Activated T-helper 2 cell treated with anti-CD3 and anti-CD28 coated beads, Interferon-gamma antibody, Interleukin-2, Interleukin-4, amounts not matched to agents 10 μg/mL and 5 μg/mL and 100 μg/mL, durations not matched to agents 14 hours and 24 hours and 36 hours (primary cell): ENCODE data around the gene SH2D3C. TPM values are rescaled to one million over a fixed set of nuclear protein-coding genes. Genes with fewer than 3 reads are reported as not detected.
"Not testable (repeated sequence)": the region's sequence is repeated elsewhere in the genome, so short reads cannot be mapped to it uniquely, and the experiment has no call there.

ENCODE experiments used
- DNase-seq: peaks from one replicate; pipeline ENCODE4 v3.0.0; 2021; ENCODE audit warnings: low spot score
- H3K27ac Mint-ChIP-seq: one replicate; pipeline ENCODE4 v1.8.0; 2021; ENCODE audit warnings: mixed read lengths
- H3K27me3 Mint-ChIP-seq: one replicate; pipeline ENCODE4 v1.8.0; 2021; ENCODE audit warnings: low read depth, mixed read lengths
- H3K36me3 Mint-ChIP-seq: one replicate; pipeline ENCODE4 v1.8.0; 2021; ENCODE audit warnings: low read depth, mixed read lengths
- H3K4me1 Mint-ChIP-seq: one replicate; pipeline ENCODE4 v1.8.0; 2021; ENCODE audit warnings: low read depth, mixed read lengths
- H3K4me3 Mint-ChIP-seq: one replicate; pipeline ENCODE4 v1.8.0; 2021; ENCODE audit warnings: low read depth, mild to moderate bottlenecking, moderate library complexity, mixed read lengths
- H3K9me3 Mint-ChIP-seq: one replicate; pipeline ENCODE4 v1.8.0; 2021; ENCODE audit warnings: mixed read lengths
- intact Hi-C: fragments of 100-400 bp; cut with micrococcal nuclease; formaldehyde crosslinking; loops from one replicate; pipeline ENCODE4 v1.15.1; 2023
- total RNA-seq: library from RNA; stranded (reverse); gene quantifications from 2 replicates; pipeline ENCODE4 v1.2.3, GENCODE V29; 2022

The SH2D3C gene
- total RNA-seq, 1 donor from 2014 or later, result 23.6 TPM

GRCh38 chr9:127767410-127767809 is 11.1 kb downstream of the SH2D3C start:
- H3K4me1 Mint-ChIP-seq, result peaks cover 62% of the 10 kb centered on the region
- intact Hi-C loops, result no loop called here
- no peaks in the 10 kb centered on the region for H3K27me3 Mint-ChIP-seq
- peak overlapping the region; percentile 6 for H3K4me3 Mint-ChIP-seq
- no peak for DNase-seq
- H3K27ac Mint-ChIP-seq, result peak overlapping the region; percentile 82
- H3K36me3 Mint-ChIP-seq, result peaks cover 78% of the 10 kb centered on the region
- H3K9me3 Mint-ChIP-seq, result no peaks in the 10 kb centered on the region

DNA sequence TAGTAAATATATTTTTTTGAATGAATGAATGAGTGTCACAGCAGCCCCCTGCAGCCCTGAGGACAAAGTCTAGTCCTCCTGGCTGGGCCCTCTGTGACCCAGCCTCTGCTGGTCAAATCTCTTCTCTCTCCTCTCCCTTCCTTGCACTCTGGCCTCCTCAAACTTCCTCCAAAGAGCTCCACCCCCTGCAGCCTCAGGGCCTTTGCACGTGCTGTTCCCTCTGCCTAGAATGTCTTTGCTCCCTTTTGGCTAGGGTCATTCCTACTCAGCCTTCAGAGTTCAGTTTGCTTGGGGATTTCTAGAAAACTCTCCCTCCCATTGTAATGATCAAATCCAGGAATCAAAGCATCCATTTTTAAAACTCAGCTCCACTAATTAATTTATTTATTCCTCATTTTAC is 13.0 kb downstream of the SH2D3C start:
- H3K27ac Mint-ChIP-seq, result peak overlapping the region; percentile 68

DNA sequence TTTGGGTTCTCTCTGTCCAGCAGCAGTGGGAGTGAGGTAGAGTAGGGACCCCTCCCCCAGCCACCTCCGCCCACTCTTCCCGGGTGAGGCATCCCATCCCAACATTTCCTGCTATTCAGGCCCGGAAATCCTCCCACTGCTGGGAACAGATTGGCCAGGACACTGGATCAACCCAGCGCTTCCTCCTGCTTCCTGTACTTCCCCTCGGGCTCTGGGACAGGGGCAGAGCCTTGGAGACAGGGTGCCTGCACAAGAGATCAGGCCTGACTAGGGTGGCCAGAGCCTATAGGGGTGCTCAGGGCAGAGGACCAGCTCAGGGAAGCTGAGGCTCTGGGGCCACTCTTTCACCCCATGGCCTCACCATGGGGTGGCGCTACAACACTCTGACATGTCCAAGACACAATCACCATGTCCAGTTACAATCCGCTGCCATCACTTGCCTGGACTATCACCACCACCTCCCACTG is 14.5 kb downstream of the SH2D3C start:
- intact Hi-C loops, result no loop called here
- Mint-ChIP-seq H3K36me3 (peaks cover 61% of the 10 kb centered on the region), H3K4me3 (no peak overlapping the region), H3K27me3 (no peaks in the 10 kb centered on the region), H3K9me3 (no peaks in the 10 kb centered on the region), H3K4me1 (peaks cover 40% of the 10 kb centered on the region), H3K27ac (peak overlapping the region; percentile 39)
- DNase-seq, result no peak

More for the DNA sequence above, 13.0 kb downstream of the SH2D3C start:
- H3K36me3 Mint-ChIP-seq, result peaks cover 69% of the 10 kb centered on the region
- H3K4me3 Mint-ChIP-seq, result no peak overlapping the region
- peaks cover 53% of the 10 kb centered on the region for H3K4me1 Mint-ChIP-seq
- intact Hi-C loops, result no loop called here
- H3K9me3 Mint-ChIP-seq, result no peaks in the 10 kb centered on the region
- DNase-seq, result no peak
- no peaks in the 10 kb centered on the region for H3K27me3 Mint-ChIP-seq

GRCh38 chr9:127762111-127762676 is 16.3 kb downstream of the SH2D3C start:
- Mint-ChIP-seq H3K4me3 (no peak overlapping the region), H3K9me3 (no peaks in the 10 kb centered on the region), H3K4me1 (peaks cover 28% of the 10 kb centered on the region), H3K36me3 (peaks cover 57% of the 10 kb centered on the region), H3K27me3 (no peaks in the 10 kb centered on the region), H3K27ac (no peak overlapping the region)
- intact Hi-C loops, result no loop called here
- DNase-seq, result no peak

- intact Hi-C loops, result no loop called here
- Mint-ChIP-seq H3K9me3 (no peaks in the 10 kb centered on the region), H3K4me1 (peaks cover 24% of the 10 kb centered on the region), H3K27ac (no peak overlapping the region), H3K4me3 (no peak overlapping the region), H3K27me3 (no peaks in the 10 kb centered on the region), H3K36me3 (peaks cover 50% of the 10 kb centered on the region)
- DNase-seq, result no peak
Measured at GRCh38 chr9:127761491-127761956, 16.9 kb downstream of the SH2D3C start.

DNA sequence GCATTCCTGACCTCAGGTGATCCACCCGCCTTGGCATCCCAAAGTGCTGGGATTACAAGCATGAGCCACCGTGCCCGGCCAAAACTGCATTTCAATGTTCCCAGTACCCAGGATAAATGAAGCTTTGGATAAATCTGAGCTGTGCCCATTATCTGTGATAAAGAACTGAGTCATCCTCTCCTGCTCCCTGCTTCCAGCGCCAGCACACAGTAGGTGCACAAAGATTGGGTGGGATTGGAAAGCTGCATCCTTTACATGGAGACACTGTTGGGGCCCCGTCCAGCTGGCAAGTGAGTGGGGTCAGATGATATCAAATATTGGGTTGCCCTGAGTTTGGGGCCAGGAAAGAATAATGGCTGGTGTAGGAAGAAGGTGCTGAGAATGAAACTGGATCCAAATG is 17.4 kb downstream of the SH2D3C start:
- no peak for DNase-seq
- Mint-ChIP-seq H3K9me3 (no peaks in the 10 kb centered on the region), H3K27me3 (no peaks in the 10 kb centered on the region), H3K4me3 (no peak overlapping the region), H3K27ac (no peak overlapping the region), H3K4me1 (peaks cover 19% of the 10 kb centered on the region), H3K36me3 (peaks cover 45% of the 10 kb centered on the region)
- intact Hi-C loops, result no loop called here

DNA sequence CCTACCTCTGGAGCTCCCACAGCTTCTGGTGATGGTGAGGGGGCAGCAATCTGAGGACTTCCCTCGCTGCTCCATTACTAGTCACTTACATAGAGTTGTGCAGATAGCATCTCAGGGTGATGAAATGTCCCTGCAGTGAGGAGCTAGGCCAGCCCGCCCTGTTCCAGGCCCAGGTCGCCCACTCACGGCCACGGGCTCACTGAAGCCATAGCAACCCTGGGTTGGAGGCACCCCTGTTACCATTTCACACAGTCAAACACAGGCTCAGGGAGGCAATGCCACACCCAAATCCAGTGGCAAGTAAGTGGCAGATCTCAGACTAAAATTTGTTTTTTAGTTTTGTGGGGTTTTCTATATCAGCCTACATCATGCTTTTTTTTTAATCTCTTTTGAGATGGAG is 19.6 kb downstream of the SH2D3C start:
- Mint-ChIP-seq H3K4me1 (peaks cover 4% of the 10 kb centered on the region), H3K27ac (peak overlapping the region; percentile 25), H3K27me3 (no peaks in the 10 kb centered on the region), H3K9me3 (no peaks in the 10 kb centered on the region), H3K4me3 (no peak overlapping the region), H3K36me3 (peaks cover 24% of the 10 kb centered on the region)
- intact Hi-C loops, result no loop called here
- no peak for DNase-seq

DNA sequence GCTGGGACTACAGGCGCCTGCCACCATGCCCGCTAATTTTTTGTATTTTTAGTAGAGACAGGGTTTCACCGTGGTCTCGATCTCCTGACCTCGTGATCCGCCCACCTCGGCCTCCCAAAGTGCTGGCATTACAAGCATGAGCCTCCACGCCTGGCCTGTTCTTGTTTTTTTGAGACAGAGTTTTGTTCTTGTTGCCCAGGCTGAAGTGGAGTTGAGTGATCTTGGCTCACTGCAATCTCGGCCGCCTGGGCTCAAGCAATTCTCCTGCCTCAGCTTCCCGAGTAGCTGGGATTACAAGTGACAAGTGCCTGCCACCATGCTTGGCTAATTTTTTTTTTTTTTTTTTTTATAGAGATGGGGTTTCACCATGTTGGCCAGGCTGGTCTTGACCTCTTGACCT is 21.7 kb downstream of the SH2D3C start:
- H3K4me3 Mint-ChIP-seq, DNase-seq, H3K4me1 Mint-ChIP-seq, H3K27me3 Mint-ChIP-seq, intact Hi-C loops, H3K9me3 Mint-ChIP-seq, H3K27ac Mint-ChIP-seq: not testable (repeated sequence)
- peaks cover 13% of the 10 kb centered on the region for H3K36me3 Mint-ChIP-seq

- no peak overlapping the region for H3K27ac Mint-ChIP-seq
- no peak overlapping the region for H3K4me3 Mint-ChIP-seq
- H3K4me1 Mint-ChIP-seq, result peaks cover 4% of the 10 kb centered on the region
- intact Hi-C loops, result no loop called here
- peaks cover 18% of the 10 kb centered on the region for H3K36me3 Mint-ChIP-seq
- no peaks in the 10 kb centered on the region for H3K27me3 Mint-ChIP-seq
- no peaks in the 10 kb centered on the region for H3K9me3 Mint-ChIP-seq
- no peak for DNase-seq
Measured at GRCh38 chr9:127756233-127756632, 22.2 kb downstream of the SH2D3C start.

DNA sequence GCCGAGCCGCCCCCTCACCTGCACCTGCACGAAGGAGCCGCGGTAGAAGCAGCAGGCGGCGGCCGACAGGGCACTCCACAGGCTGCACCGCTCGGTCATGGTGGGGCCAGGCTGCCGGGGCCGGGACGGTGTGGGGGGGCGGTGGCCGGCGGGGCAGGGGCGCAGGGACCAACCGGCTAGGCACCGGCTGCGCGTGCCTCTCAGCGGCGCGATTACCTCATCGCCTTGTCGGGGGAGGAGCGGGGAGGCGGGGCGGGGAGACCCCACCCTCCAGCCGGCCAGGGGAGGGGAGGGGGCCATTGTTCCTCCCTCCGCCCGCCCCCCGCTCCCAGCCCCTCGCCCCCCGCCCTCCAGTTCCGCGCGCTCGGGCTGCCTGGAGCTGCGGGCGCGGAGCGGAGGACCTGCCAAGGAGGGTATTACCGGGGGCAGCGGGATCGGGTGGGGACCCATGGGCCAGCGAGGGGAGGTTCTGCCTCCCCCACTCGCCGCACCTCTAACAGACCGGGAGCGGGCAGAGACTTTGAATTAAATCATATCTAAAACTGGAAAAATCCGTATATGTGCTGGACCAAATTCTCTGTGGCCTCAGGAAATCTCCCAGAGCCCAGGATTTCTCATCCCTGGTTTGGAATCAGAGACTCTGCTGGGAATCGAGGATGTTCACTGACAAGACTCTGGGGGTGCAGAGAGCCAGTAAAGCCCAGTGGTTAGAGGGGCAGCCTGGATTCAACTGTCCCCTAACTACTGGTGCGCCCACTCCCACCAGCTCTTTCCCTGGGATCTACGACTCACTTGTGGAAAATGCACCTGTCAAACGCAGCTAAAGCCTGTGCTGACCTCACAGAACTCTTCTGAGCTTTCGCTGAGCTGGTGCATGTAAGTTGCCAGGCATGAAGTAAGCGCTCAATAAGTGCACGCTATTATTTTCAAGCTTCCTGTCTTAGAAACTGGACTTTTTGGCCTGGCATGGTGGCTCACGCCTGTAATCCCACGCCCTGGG is 23.1 kb downstream of the SH2D3C start:
- Mint-ChIP-seq H3K27me3 (no peaks in the 10 kb centered on the region), H3K36me3 (peaks cover 22% of the 10 kb centered on the region)

GRCh38 chr9:127754099-127755060 is 24.1 kb downstream of the SH2D3C start:
- Mint-ChIP-seq H3K27ac (no peak overlapping the region), H3K36me3 (peaks cover 25% of the 10 kb centered on the region), H3K4me3 (no peak overlapping the region), H3K27me3 (no peaks in the 10 kb centered on the region), H3K4me1 (peaks cover 4% of the 10 kb centered on the region), H3K9me3 (no peaks in the 10 kb centered on the region)
- no peak for DNase-seq
- intact Hi-C loops, result no loop called here

More for the DNA sequence above, 23.1 kb downstream of the SH2D3C start:
- intact Hi-C loops, result no loop called here
- Mint-ChIP-seq H3K9me3 (no peaks in the 10 kb centered on the region), H3K4me1 (peaks cover 4% of the 10 kb centered on the region), H3K27ac (no peak overlapping the region), H3K4me3 (no peak overlapping the region)
- DNase-seq, result no peak

DNA sequence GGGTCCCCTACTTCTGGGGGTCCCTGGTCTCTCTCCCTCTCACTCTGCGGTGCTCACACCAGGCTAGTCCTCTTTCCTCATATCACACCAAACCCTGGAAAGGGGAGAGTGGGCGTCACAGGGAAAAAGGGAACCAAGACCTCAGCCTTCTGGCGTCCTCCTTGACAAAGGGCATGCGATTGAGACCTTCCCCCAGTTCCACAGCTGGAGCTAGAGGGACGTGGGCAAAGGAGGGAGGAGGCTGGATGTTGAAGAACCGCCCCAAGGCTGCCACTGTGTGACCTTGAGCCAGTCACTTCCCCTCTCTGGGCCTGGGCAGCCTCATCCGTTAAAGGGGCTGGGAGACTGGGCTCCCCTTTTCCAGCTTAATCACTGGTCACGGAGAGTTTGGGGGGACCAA is 24.8 kb downstream of the SH2D3C start:
- H3K9me3 Mint-ChIP-seq, result no peaks in the 10 kb centered on the region
- intact Hi-C loops, result no loop called here
- H3K4me1 Mint-ChIP-seq, result peaks cover 1% of the 10 kb centered on the region
- H3K27ac Mint-ChIP-seq, result no peak overlapping the region
- peaks cover 27% of the 10 kb centered on the region for H3K36me3 Mint-ChIP-seq
- H3K4me3 Mint-ChIP-seq, result no peak overlapping the region
- DNase-seq, result no peak
- no peaks in the 10 kb centered on the region for H3K27me3 Mint-ChIP-seq
